Karpas-422 (cell line): Measurements from ENCODE around the gene RAB44. TPM values are rescaled to one million over a fixed set of nuclear protein-coding genes. Genes with fewer than 3 reads are reported as not detected.

Experiments used
- DNase-seq: peaks from one replicate; pipeline ENCODE4 v3.0.0-alpha.2; 2015
- H2AFZ ChIP-seq: fragments of 200-600 bp; sonication (generic); 2 replicates; pipeline ENCODE4 v1.6.1; 2014; ENCODE audit warnings: antibody characterized with exemption, low read length, mixed read lengths
- H3K27ac ChIP-seq: fragments of 200-600 bp; sonication (generic); 2 replicates; pipeline ENCODE4 v1.5.1; 2014; ENCODE audit warnings: mild to moderate bottlenecking, low read length, moderate library complexity
- H3K27me3 ChIP-seq: fragments of 200-600 bp; sonication (generic); 2 replicates; pipeline ENCODE4 v1.6.1; 2014; ENCODE audit warnings: low read length, mixed read lengths
- H3K36me3 ChIP-seq: fragments of 200-600 bp; sonication (generic); 2 replicates; pipeline ENCODE4 v1.6.1; 2014; ENCODE audit warnings: low read length, mixed read lengths; ENCODE audit not compliant: insufficient read depth
- H3K4me1 ChIP-seq: fragments of 200-600 bp; sonication (generic); 2 replicates; pipeline ENCODE4 v1.6.1; 2014; ENCODE audit warnings: mild to moderate bottlenecking, low read length, mixed read lengths
- H3K4me2 ChIP-seq: fragments of 200-600 bp; sonication (generic); 2 replicates; pipeline ENCODE4 v1.6.1; 2014; ENCODE audit warnings: low read length, low read depth, mild to moderate bottlenecking; ENCODE audit not compliant: poor library complexity, severe bottlenecking
- H3K4me3 ChIP-seq: fragments of 200-600 bp; sonication (generic); 2 replicates; pipeline ENCODE4 v1.5.1; 2014; ENCODE audit warnings: mild to moderate bottlenecking, antibody characterized with exemption, low read length, mixed read lengths
- H3K79me2 ChIP-seq: fragments of 200-600 bp; sonication (generic); 2 replicates; pipeline ENCODE4 v1.6.1; 2014; ENCODE audit warnings: mild to moderate bottlenecking, low read length, mixed read lengths
- H3K9ac ChIP-seq: fragments of 200-600 bp; sonication (generic); 2 replicates; pipeline ENCODE4 v1.6.0; 2014; ENCODE audit warnings: low read length
- H3K9me2 ChIP-seq: fragments of 200-600 bp; sonication (generic), shearing (Covaris generic); replicated peaks from 2 replicates; pipeline ENCODE4 v1.6.0; 2014; ENCODE audit warnings: mild to moderate bottlenecking, low read length, moderate library complexity; ENCODE audit not compliant: insufficient read depth
- H3K9me3 ChIP-seq: fragments of 300-700, 200-600 bp; sonication (generic); 2 replicates; pipeline ENCODE4 v1.6.1; 2014; ENCODE audit warnings: low read length, mixed read lengths
- H4K20me1 ChIP-seq: fragments of 200-600 bp; sonication (generic); 2 replicates; pipeline ENCODE4 v1.6.1; 2014; ENCODE audit warnings: mild to moderate bottlenecking, antibody characterized with exemption, low read length, low read depth; ENCODE audit not compliant: insufficient read depth
- total RNA-seq: library from RNA; depleted of rRNA; stranded (reverse); fragments of >200 nt; shearing (Covaris generic); gene quantifications from 2 replicates; pipeline ENCODE4 v1.2.3, GENCODE V29; 2014; ENCODE audit warnings: low replicate concordance

The RAB44 gene
- total RNA-seq, 1 experiment from 2014 or later = not detected

DNA sequence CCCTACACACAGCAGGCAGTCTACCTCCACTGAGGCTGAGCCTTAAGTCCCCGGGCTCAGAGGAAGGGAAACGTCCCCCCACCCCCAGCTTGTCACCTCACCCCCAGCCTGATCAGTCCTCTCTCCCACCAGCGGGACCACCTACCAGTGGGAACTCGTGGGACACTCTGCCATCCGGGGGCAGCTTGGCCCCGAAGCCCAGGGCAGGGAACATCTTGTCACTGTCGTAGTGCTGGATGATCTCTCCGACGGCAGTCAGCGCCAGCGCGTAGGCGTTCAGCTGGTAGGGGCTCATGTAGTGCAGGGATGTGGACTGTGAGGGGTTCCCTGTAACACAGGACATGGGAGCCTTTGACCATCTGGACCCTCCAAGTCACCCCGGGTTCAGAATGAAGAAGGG lies 48.6 kb downstream of the RAB44 start:
- H3K9ac ChIP-seq = no peak overlapping the region
- H3K79me2 ChIP-seq = no peaks in the 10 kb centered on the region
- no peak for DNase-seq
- H3K27me3 ChIP-seq = no peaks in the 10 kb centered on the region; the same call in 1 of the 2 replicates
- H3K27ac ChIP-seq = no peak overlapping the region
- H3K4me2 ChIP-seq = no peak overlapping the region
- H3K9me3 ChIP-seq = no peaks in the 10 kb centered on the region
- no peak overlapping the region for H2AFZ ChIP-seq
- no peaks in the 10 kb centered on the region for H3K9me2 ChIP-seq
- H3K4me1 ChIP-seq = no peaks in the 10 kb centered on the region
- H4K20me1 ChIP-seq = no peaks in the 10 kb centered on the region
- H3K4me3 ChIP-seq = no peak overlapping the region
- H3K36me3 ChIP-seq = no peaks in the 10 kb centered on the region

DNA sequence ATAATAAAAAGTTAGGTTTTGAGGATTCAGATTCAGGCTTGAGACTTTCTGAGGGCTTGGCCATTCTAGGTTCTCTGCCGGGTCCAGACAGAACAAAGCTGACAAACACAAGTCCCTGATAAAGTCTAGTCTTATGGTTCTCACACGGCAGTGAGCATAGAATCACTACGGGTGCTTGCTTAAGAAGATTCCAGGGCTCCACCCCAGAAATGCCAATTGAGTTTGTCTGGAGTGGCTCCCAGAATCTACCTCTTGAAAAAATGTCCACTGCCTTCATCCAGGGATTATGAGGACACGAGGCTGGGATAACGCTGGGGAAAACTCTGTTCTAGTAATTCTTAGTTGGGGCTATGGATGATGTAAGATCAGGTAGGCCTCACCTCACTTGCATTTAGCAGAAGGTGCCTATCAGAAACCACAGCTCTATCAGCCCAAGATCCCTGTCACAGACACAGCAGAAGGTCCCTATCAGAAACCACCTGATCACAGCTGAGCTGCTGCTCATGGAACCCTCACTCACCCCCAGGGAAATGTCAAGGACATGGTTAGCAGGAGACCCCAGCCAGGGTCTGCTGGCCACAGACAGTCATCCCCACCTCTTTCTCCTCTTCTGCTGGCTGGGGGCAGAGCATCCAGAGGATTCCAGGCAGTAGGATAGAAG lies 52.3 kb downstream of the RAB44 start:
- Histone ChIP-seq H3K27ac (no peak overlapping the region), H4K20me1 (no peaks in the 10 kb centered on the region), H3K4me3 (no peak overlapping the region), H2AFZ (no peak overlapping the region), H3K36me3 (no peaks in the 10 kb centered on the region), H3K9me3 (no peaks in the 10 kb centered on the region), H3K9ac (no peak overlapping the region), H3K4me2 (no peak overlapping the region), H3K27me3 (no peaks in the 10 kb centered on the region; the same call in 1 of the 2 replicates), H3K79me2 (no peaks in the 10 kb centered on the region), H3K9me2 (no peaks in the 10 kb centered on the region), H3K4me1 (peaks cover 27% of the 10 kb centered on the region)
- DNase-seq = no peak

DNA sequence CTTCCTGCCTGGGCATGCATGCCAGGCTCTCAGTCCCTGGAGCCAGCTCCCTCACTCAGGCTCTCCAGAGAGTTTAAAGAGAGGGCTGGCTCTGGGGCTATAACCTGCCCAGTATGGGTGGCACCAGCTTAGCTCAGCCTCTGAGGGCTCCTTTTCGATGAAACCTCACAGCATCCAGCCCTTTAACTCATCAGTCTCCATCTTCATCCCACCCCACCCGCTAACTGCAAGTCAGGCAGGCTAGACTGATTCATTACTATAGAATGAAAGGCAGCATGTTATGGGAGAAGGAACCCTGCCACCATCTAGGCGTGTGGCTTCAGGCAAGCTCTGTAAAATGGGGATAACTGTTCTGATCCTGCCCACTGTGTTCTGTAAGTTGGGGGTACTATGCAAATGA lies 53.5 kb downstream of the RAB44 start:
- no peak overlapping the region for H3K4me3 ChIP-seq
- H3K79me2 ChIP-seq = no peaks in the 10 kb centered on the region
- H3K9me2 ChIP-seq = no peaks in the 10 kb centered on the region
- no peak for DNase-seq
- no peaks in the 10 kb centered on the region; the same call in 1 of the 2 replicates for H3K27me3 ChIP-seq
- H3K4me1 ChIP-seq = peaks cover 37% of the 10 kb centered on the region
- no peak overlapping the region for H3K9ac ChIP-seq
- no peak overlapping the region for H2AFZ ChIP-seq
- no peak overlapping the region for H3K27ac ChIP-seq
- no peaks in the 10 kb centered on the region for H3K9me3 ChIP-seq
- H3K4me2 ChIP-seq = no peak overlapping the region
- H4K20me1 ChIP-seq = no peaks in the 10 kb centered on the region
- no peaks in the 10 kb centered on the region for H3K36me3 ChIP-seq

- H2AFZ ChIP-seq = no peak overlapping the region
- H3K27ac ChIP-seq = no peak overlapping the region
- peaks cover 44% of the 10 kb centered on the region for H3K4me1 ChIP-seq
- no peak overlapping the region for H3K9ac ChIP-seq
- no peak for DNase-seq
- H3K4me2 ChIP-seq = no peak overlapping the region
- no peaks in the 10 kb centered on the region for H4K20me1 ChIP-seq
- no peaks in the 10 kb centered on the region for H3K9me3 ChIP-seq
- H3K36me3 ChIP-seq = no peaks in the 10 kb centered on the region
- no peaks in the 10 kb centered on the region for H3K9me2 ChIP-seq
- no peak overlapping the region for H3K4me3 ChIP-seq
- no peaks in the 10 kb centered on the region; the same call in 1 of the 2 replicates for H3K27me3 ChIP-seq
- H3K79me2 ChIP-seq = no peaks in the 10 kb centered on the region
Measured at GRCh38 chr6:36751833-36752186, 54.2 kb downstream of the RAB44 start.

- Histone ChIP-seq H3K9ac (peak overlapping the region; percentile 14; the same call in 1 of the 2 replicates), H3K9me3 (no peaks in the 10 kb centered on the region), H3K27ac (no peak overlapping the region), H3K4me1 (peaks cover 49% of the 10 kb centered on the region), H3K36me3 (no peaks in the 10 kb centered on the region), H3K79me2 (no peaks in the 10 kb centered on the region), H3K9me2 (no peaks in the 10 kb centered on the region), H3K4me3 (no peak overlapping the region), H3K4me2 (no peak overlapping the region), H4K20me1 (no peaks in the 10 kb centered on the region), H2AFZ (no peak overlapping the region), H3K27me3 (no peaks in the 10 kb centered on the region; the same call in 1 of the 2 replicates)
- no peak for DNase-seq
Measured at GRCh38 chr6:36752187-36752885, 54.7 kb downstream of the RAB44 start.

DNA sequence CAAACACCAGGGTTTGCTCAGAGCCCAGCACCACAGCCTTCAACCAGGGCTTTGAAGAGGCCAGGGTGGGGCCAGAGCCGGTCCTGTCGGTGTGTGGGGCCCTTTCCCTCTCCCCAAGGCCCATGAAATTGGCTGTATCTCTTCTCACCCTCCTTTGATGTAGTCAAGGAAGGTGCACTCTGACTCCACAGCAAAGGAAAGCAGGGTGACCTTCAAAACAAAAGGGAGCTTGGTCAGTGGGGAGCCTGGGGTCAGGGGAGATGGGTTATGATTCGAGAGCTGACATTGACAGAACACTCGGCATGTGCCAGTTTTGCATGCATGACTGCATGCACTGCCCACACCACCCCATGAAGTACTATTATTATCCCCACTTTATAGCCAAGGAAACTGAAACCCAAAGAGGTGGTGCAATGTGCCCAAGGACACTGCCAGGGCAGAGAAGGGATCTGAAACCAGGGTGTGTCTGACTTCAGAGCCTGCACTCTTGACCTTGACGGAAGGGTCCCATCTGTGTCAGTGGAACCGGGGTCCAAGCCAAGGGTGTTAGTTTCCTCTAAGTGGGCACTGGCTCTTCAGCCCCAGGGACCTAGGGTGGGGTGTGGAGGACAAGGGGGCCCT lies 55.4 kb downstream of the RAB44 start:
- Histone ChIP-seq H3K79me2 (no peaks in the 10 kb centered on the region), H3K9me2 (no peaks in the 10 kb centered on the region), H2AFZ (no peak overlapping the region), H3K27me3 (no peaks in the 10 kb centered on the region; the same call in 1 of the 2 replicates), H3K4me1 (peaks cover 56% of the 10 kb centered on the region), H3K9me3 (no peaks in the 10 kb centered on the region), H3K36me3 (no peaks in the 10 kb centered on the region), H3K4me2 (peak overlapping the region; percentile 45), H3K27ac (no peak overlapping the region), H3K9ac (peak overlapping the region; percentile 22; the same call in 1 of the 2 replicates), H3K4me3 (no peak overlapping the region), H4K20me1 (no peaks in the 10 kb centered on the region)
- DNase-seq = peak; percentile 70

GRCh38 chr6:36753671-36754405 lies 56.2 kb downstream of the RAB44 start:
- Histone ChIP-seq H4K20me1 (no peaks in the 10 kb centered on the region), H3K27ac (no peak overlapping the region), H3K27me3 (no peaks in the 10 kb centered on the region), H2AFZ (no peak overlapping the region), H3K4me2 (peak overlapping the region; percentile 45), H3K9me3 (no peaks in the 10 kb centered on the region), H3K4me3 (no peak overlapping the region), H3K9me2 (no peaks in the 10 kb centered on the region), H3K79me2 (no peaks in the 10 kb centered on the region), H3K9ac (0 out of 2 replicates have a peak overlapping the region, but pooled peaks have one; percentile 22), H3K36me3 (no peaks in the 10 kb centered on the region), H3K4me1 (peaks cover 62% of the 10 kb centered on the region)
- no peak for DNase-seq
